HCEC 1CT (cell line): ENCODE data around the gene XRCC3.
A peak's percentile ranks its signal among the peaks of the same experiment; 100 is the strongest.

Source experiments
- DNase-seq: peaks from one replicate; pipeline ENCODE4 v3.0.0-alpha.2; 2017

XRCC3 gene

DNA sequence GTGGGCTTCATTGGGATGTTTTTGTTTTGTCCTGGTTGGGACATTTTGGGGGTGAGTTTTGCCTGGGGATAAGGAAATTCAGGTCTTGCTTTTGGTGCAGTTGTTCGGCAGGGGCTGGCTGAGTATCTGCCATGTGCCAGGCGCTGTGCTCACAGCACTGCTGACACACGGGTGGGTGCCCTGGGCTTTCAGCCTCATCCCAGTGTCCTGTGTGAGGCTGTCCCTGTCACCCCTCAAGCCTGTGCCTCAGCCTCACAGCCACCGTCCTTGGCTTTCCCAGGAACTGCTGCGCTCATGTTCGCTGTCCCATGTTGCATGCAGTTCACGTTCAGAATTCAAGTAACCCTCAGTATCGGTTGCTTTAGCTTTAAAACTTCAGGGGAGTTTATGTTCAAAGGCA lies 24.9 kb downstream of the XRCC3 start:
- DNase-seq: no peak

DNA sequence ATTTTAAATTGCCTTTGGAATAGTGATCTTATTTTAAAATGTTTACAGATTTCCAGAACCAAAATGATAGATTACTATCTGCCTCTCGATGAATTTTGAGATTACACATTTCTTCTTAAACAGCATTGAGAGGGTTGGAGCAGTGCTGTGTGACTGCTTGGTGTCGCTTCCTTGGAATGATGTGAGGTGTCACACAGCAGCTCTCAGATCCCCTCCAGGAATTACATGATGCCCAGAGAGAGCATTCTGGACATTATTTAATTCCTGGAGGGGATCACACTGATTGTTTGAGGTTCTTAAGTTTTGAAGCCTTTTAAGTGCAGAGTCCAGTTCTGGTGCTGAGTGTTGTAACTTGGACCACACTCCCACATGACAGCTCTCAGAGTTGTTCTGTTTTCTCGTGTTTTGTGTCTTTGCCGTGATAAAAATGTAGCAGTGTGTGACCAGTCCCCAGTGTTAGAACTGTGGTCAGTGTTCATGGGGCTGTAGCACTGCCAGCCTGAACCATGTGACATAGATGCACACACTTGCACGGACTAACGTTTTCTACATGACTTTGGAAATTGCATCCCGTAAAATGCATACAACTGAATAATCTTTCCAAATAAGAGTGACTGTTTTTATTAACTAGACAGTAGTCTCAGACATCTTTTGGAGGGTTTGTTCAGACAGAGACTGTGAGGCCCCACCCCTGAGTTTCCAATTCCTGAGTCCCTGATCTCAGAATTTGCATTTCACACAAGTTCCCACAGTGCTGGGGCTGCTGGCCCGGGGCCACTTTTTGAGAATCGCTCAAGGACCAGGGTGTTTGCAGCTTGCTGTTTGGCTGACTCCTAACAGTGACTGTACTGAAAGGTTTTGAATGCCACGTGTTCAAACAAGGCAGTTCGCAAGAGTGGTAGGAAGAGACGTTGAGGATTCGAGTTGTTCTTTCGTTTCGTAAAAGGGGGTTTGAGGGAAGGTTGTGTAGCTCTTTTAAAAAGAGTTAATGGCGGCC lies 26.0 kb downstream of the XRCC3 start:
- DNase-seq: no peak

- DNase-seq: no peak
Observed at GRCh38 chr14:103688441-103688840, 26.8 kb downstream of the XRCC3 start.

DNA sequence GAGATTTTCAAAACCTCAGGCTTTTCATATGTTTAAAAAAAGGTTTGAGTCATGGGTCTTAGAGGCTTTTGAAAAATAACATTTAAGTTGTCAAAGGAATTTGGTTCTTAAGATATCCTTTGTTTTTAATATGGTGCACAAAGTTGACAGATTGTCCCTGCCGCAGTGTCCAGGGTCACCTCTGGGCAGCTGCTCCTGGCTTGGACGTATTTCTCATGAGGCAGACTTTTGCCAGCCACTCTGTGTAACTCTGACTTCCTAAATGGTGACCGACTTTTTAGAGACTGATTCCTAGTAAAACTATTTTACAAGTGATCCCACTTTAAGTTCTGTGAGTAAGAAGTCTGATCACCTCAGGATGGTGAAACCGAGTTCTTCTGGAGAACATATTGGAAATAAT lies 27.5 kb downstream of the XRCC3 start:
- DNase-seq: no peak

GRCh38 chr14:103686831-103687485 lies 28.3 kb downstream of the XRCC3 start:
- no peak for DNase-seq

DNA sequence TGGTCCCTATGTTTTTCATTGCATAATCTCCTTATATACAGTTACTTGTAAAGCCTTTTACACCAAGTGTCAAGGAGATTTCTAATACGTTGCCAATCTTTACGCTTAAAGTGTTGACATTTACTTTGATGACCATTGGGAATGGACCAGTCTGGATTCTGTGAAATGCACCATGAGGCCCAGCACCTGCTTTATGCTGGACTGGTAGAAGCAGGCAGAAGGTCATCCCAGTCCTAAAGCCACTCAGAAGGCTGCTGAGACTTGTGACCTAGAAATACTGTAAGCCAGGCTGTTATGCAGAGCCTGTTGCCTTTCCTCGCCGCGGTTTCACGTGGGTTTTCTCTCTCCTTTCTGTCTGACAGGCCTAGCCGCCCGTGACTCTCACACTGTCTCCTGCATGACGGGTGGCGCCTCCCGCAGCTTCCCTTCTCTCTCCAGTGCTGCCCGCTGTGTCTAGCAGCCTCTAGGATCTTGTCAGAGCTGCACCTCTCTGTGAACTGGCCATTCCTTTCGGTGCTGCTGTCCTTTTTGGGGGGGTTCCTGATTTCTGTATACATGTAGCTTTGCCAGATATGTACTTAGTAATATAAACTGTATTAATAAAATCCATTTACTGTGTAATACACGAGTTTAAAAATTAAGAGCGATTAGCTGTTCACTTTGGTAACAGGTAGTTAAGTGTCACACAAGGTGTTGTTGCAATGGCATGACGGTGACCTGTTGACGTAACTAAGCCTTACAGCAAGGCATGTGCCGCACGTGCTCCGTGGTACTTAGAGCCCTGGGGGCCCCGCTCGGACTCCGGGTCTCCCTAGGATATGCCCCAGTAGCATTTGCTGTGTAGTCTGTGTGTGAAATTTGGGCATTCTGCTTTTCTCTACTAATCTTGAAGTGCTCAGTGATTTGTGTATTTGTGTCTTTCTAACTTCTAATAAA lies 29.7 kb downstream of the XRCC3 start:
- DNase-seq: no peak

DNA sequence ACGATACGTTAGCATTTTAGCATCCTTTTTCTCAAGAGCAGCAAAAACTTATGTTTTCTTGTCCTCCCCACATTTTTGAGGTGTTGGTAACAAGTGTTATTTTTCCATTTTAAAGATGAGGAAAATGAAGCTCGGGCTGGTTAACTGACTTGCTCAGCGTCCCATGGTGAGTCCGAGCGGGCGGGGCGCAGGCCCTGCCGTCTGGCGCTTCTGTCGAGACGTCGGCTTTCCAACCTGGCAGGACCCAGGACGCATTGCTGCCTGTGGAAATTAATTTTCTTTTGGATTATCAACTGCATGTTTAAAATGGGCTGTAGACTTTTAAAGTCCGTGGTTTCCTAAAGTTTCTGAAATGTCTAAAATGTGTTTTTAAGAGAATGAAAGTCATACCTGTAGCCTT lies 30.4 kb downstream of the XRCC3 start:
- no peak for DNase-seq

DNA sequence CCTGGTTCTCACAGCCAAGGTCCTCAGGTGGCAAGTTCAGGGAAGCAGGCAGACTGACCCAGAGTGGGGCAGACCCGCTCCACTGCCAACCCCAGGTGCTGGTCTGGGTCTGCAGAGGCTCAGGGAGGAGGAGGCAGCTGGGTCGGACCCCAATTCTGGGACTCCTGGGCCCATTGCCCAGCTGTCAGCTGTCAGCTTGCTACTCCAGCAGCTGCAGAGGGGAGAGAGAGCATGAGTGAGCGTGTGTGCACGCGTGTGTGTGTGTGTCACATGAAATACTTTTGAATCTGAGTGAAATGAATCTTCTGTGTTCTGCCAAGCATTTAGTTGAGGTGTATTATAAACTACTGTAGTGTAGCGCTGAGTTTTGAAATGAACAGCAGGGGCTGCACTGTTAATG lies 30.8 kb downstream of the XRCC3 start:
- no peak for DNase-seq

DNA sequence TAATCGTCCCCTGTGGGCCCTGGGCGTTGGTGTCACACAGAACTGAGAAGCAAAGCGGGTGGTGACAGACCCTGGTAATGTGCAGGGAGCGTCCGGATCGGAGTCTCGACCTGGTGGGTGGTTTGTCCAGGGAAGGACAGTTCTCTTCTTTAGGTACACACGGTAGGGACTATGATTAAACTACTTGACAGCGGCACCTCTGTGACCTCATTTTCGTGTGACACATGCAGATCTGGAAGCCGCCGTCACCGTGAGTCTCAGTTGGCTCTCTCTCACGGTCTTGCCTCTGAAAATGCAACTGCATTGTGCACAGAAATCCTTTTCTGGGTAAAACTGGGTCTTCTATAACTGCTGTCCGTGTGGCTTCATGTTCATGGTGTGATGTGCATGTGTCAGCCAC lies 32.1 kb downstream of the XRCC3 start:
- no peak for DNase-seq

GRCh38 chr14:103680491-103681231 lies 34.6 kb downstream of the XRCC3 start:
- no peak for DNase-seq

GRCh38 chr14:103679351-103679750 lies 35.9 kb downstream of the XRCC3 start:
- DNase-seq: no peak

DNA sequence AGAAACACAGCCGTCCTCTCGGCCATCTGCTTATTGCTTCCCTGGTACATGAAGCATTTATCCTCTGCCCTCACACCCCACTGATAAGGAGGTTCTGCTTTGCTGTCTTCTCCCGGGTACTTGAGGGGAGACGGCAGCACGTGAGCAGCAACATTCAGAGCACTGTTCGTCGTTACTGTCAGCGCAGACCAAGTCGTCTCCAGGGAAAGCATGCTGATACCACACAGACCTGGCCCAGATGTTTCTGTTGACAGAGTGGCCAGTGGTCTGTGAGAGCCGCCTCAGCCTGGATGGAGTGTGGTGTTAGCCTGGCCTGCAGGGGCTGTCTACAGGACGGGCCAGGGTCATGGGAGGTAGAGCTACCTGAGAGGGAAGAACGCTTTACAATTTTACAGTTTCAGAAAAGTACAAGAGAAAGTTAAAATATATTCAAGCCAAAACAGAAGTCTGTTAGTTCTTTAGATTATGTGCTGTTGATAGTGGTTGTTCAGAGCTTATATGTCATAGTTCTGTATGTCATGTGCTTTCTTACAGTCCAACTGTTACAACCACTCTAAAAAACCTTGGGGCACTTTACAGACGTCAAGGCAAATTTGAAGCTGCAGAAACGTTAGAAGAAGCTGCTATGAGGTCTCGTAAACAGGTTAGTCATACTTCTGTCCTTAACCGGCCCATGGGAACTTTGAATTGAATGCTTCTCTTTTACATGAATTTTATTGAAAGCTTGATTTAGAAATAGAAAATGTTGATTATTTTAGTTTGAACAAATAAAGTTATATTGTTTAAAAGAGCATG lies 38.2 kb downstream of the XRCC3 start:
- DNase-seq: no peak

GRCh38 chr14:103675957-103676356 lies 39.3 kb downstream of the XRCC3 start:
- no peak for DNase-seq

DNA sequence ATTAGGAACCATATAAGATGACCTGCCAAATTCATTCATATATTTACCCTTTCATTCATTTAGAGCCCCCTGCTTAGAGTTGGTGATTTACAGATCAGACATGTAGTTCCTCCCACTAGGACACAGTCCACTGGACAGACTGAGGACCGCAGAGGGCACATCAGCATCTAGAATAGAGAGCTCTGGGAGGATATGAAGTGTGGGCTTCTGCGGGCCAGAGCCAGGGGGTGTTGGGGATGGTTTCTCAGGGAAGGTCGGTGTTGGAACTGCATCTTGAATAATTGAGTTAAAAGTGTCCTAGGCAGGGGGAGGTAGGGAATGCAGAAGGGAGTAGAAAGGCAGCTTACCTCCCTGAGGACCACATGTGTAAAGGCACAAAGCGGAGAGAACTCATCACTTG lies 43.3 kb downstream of the XRCC3 start:
- no peak for DNase-seq

DNA sequence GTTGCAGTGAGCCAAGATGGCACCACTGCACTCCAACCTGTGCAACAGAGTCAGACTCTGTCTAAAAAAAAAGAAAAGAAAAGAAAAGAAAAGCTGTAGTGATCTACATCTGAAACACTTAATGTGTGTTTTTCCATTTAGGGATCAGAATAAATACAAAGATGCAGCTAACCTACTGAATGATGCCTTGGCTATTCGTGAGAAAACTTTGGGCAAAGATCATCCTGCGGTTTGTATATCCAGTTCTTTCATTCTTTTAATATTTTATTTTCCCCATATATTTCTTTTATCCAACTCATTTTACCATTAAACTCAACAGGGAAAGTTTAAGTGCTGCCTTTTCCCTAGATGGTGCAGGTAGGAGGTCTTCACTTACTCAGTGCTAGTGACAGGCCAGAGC lies 45.9 kb downstream of the XRCC3 start:
- DNase-seq: no peak

DNA sequence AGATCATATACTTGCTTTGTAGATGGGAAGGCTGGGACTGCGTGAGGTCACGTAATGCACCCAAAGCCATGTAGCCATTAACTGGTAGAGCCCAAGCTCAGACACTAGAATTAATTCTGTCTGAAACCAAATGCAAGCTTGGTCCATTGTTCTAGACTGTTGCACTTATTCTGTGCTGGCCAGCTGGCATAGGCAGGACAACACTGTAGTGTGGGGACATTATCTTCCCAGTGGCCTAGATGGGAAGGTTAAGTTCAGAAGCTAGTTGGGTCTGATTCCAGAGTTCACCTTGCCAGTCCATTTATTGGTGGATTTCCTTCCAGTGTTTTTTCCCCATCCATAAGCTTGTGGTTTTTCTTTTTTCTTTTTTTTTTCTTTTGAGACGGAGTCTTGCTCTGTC lies 47.1 kb downstream of the XRCC3 start:
- DNase-seq: no peak

- DNase-seq: no peak
Observed at GRCh38 chr14:103667671-103668070, 47.6 kb downstream of the XRCC3 start.

DNA sequence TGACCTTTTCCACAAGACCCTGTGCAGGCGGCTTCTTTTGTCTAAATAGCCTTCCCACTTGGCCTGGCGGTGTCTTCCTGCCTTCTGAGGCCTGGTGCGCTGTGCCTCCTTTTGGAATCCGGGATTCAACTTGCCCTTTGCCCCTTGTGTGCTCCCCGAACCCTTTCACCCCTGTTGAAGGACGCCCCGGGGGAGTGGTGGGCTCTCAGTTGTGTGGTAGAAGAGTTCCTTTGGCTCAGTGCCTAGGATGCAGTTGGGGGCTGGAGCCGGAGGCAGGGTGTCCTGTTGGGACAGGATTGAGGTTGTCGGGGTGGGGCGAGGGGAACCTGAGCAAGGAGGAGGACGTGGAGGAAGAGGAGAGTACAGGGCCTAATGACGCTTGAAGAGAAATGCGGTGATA lies 51.7 kb downstream of the XRCC3 start:
- DNase-seq: no peak

DNA sequence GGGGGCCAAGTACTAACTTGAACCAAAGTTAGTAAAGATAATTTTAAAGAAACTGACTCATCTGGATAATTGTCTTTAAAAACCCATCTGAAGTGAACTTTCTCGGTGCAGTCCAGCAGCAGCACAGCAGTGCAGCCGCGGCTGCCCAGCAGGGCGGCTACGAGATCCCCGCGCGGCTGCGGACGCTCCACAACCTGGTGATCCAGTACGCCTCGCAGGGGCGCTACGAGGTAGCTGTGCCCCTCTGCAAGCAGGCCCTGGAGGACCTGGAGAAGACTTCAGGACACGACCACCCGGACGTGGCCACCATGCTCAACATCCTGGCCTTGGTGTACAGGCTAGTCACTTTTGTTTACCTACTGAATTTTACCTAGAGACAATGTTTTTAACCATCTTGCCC lies 52.7 kb downstream of the XRCC3 start:
- no peak for DNase-seq

DNA sequence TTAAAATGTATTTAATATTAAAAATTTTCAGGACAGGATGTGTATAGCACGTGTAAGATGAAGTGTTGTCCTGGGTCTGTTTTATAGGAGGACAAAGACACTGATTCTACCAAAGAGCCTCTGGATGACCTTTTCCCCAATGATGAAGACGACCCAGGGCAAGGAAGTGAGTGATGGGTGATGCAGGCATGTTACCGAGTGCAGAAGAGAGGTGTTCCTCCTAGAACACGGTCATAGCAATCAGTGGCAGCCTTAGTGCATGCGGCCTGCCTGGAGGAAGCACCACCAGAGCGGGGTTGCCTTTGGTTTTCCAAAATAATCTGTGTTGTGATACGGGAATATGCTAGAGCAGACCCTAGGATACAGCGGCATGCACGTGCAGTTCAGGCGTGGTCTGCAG lies 53.2 kb downstream of the XRCC3 start:
- no peak for DNase-seq

- DNase-seq: no peak
Observed at GRCh38 chr14:103659631-103660030, 55.6 kb downstream of the XRCC3 start.

DNA sequence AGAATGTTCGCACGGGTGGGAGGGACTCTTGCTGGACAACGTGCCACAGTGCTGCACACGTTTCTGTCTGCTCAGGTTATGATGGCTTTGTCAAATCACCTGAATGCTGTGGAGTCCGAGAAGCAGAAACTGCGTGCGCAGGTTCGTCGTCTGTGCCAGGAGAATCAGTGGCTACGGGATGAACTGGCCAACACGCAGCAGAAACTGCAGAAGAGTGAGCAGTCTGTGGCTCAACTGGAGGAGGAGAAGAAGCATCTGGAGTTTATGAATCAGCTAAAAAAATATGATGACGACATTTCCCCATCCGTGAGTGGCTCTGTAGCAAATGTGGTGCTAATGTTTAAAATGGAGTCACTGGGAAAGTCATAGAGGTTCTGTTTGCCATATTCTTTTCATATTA lies 57.8 kb downstream of the XRCC3 start:
- DNase-seq: peak; percentile 90
